ENCODE data around the gene MAFF.

The MAFF gene

DNA sequence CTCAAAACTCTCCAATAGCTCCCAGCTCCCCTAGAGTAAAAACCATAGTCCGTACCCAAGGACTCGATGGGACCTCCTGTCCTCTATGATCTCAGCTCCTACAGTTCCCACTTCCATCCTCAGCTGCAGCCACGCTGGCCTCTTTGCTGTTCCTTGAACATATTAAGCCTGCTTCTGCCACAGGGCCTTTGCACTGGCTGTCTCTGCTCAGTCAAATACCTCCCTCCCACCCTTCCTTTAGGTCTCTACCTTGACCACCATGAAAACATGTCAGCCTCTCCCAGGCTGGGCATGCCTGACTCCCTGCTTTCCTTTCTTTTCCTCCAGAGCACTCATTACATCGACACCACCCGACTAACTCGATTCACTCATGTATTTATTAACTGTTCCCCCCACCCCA is 46.5 kb downstream of the MAFF start:
- no peak overlapping the region for H2AFZ ChIP-seq (ENCODE audit: low read depth, low read length)
- peaks cover 6% of the 10 kb centered on the region; the same call in 1 of the 2 replicates for H3K79me2 ChIP-seq (ENCODE audit: insufficient read depth, low read length)
- H3K9ac ChIP-seq (ENCODE audit: low read depth, low read length), result no peak overlapping the region
- H3K4me3 ChIP-seq (ENCODE audit: low read depth in 1 of 2, low read length in 2 of 2), result no peak overlapping the region
- H3K36me3 ChIP-seq (ENCODE audit: insufficient read depth, low read length), result peaks cover 31% of the 10 kb centered on the region
- H3K9me3 ChIP-seq (ENCODE audit: insufficient read depth, low read length, severe bottlenecking), result no peaks in the 10 kb centered on the region
- H3K4me1 ChIP-seq (ENCODE audit: insufficient read depth, low read length), result no peaks in the 10 kb centered on the region
- no peak overlapping the region for H3K4me2 ChIP-seq (ENCODE audit: insufficient read depth, low read length)
- TF ChIP-seq EZH2 (IDR thresholded peaks at IDR 0.05; ENCODE audit: borderline replicate concordance, low read depth, low read length, severe bottlenecking), result no peak
- TF ChIP-seq, protein P1, sequence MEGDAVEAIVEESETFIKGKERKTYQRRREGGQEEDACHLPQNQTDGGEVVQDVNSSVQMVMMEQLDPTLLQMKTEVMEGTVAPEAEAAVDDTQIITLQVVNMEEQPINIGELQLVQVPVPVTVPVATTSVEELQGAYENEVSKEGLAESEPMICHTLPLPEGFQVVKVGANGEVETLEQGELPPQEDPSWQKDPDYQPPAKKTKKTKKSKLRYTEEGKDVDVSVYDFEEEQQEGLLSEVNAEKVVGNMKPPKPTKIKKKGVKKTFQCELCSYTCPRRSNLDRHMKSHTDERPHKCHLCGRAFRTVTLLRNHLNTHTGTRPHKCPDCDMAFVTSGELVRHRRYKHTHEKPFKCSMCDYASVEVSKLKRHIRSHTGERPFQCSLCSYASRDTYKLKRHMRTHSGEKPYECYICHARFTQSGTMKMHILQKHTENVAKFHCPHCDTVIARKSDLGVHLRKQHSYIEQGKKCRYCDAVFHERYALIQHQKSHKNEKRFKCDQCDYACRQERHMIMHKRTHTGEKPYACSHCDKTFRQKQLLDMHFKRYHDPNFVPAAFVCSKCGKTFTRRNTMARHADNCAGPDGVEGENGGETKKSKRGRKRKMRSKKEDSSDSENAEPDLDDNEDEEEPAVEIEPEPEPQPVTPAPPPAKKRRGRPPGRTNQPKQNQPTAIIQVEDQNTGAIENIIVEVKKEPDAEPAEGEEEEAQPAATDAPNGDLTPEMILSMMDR (IDR thresholded peaks at IDR 0.05; ENCODE audit: borderline replicate concordance, extremely low read depth, low read length, poor library complexity, severe bottlenecking), result no peak
- H4K20me1 ChIP-seq (ENCODE audit: insufficient read depth, low read length), result peaks cover 4% of the 10 kb centered on the region; the same call in 1 of the 2 replicates
- H3K27ac ChIP-seq (ENCODE audit: low read length), result no peak overlapping the region
- H3K27me3 ChIP-seq (ENCODE audit: insufficient read depth, low read length, poor library complexity), result no peaks in the 10 kb centered on the region
- no peak for ATAC-seq (ENCODE audit: insufficient read depth, low read depth)
- DNase-seq, result no peak

DNA sequence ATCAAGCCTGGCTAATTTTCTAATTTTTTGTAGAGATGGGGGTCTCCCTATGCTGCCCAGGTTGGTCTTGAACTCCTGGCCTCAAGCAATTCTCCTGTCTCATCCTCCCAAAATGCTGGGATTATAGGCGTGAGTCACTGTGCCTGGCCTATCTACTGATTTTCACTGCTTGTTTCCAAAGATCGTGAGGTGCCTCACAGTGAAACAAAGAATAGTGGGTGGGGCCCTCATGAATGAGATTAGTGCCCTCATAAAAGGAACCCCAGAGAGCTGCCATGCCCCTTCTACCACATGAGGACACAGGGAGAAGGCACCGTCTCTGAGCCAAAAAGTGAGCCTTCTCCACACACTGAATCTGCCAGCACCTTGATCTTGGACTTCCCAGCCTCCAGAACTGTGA is 47.5 kb downstream of the MAFF start:
- Histone ChIP-seq H3K4me1 (ENCODE audit: insufficient read depth, low read length) (no peaks in the 10 kb centered on the region), H2AFZ (ENCODE audit: low read depth, low read length) (no peak overlapping the region), H3K9me3 (ENCODE audit: insufficient read depth, low read length, severe bottlenecking) (no peaks in the 10 kb centered on the region), H3K4me2 (ENCODE audit: insufficient read depth, low read length) (no peak overlapping the region), H3K27ac (ENCODE audit: low read length) (no peak overlapping the region), H3K27me3 (ENCODE audit: insufficient read depth, low read length, poor library complexity) (no peaks in the 10 kb centered on the region), H4K20me1 (ENCODE audit: insufficient read depth, low read length) (peaks cover 4% of the 10 kb centered on the region; the same call in 1 of the 2 replicates), H3K79me2 (ENCODE audit: insufficient read depth, low read length) (peaks cover 6% of the 10 kb centered on the region; the same call in 1 of the 2 replicates), H3K9ac (ENCODE audit: low read depth, low read length) (no peak overlapping the region), H3K4me3 (ENCODE audit: low read depth in 1 of 2, low read length in 2 of 2) (no peak overlapping the region), H3K36me3 (ENCODE audit: insufficient read depth, low read length) (peaks cover 24% of the 10 kb centered on the region)
- ATAC-seq (ENCODE audit: insufficient read depth, low read depth) (no peak), DNase-seq (no peak)
- no peak for TF ChIP-seq EZH2 (IDR thresholded peaks at IDR 0.05; ENCODE audit: borderline replicate concordance, low read depth, low read length, severe bottlenecking)
- TF ChIP-seq, protein P1 (IDR thresholded peaks at IDR 0.05; ENCODE audit: borderline replicate concordance, extremely low read depth, low read length, poor library complexity, severe bottlenecking), result no peak

DNA sequence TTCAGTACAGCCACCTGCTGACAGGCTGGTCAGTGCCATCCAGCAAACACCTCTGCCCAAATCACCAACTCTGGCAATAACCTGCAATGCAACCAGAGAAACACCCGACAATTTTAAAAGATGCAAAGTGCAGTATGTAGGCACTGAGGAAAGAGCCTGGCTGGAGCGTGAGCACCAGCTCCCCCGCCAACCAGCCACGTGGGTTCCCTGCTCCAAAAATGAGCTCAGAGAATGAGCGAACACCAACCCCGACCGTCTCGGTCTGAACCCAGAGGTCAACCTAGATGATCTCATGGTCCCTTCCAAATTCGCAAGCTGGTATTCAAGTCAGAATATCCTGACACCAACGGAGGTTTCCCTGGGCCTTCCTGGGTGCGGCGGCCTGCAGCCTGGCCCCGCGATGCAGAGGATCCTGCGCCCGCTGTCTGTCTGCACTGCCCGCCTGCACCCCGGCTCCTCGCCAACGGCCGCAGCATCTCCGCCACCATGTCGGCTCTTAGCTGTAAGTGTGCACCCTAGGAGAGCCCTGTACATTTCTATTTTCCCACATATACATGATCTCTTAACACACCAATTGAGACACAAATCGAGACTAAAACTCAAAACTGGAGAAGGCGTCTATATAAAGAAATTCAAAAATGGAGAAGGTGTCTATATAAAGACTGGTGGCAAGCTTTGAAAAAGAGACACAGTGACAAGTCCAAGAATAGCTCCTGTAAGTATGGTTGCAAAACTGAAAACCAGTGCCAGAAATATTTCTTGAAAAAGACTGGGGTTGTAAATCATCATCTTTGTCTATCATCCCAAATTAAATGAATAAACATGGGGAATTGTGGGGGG is 48.2 kb downstream of the MAFF start:
- H3K27ac ChIP-seq (ENCODE audit: low read length), result no peak overlapping the region
- peaks cover 4% of the 10 kb centered on the region; the same call in 1 of the 2 replicates for H4K20me1 ChIP-seq (ENCODE audit: insufficient read depth, low read length)
- no peak for TF ChIP-seq EZH2 (IDR thresholded peaks at IDR 0.05; ENCODE audit: borderline replicate concordance, low read depth, low read length, severe bottlenecking)
- TF ChIP-seq, protein P1 (IDR thresholded peaks at IDR 0.05; ENCODE audit: borderline replicate concordance, extremely low read depth, low read length, poor library complexity, severe bottlenecking), result no peak
- H2AFZ ChIP-seq (ENCODE audit: low read depth, low read length), result no peak overlapping the region
- no peak overlapping the region for H3K9ac ChIP-seq (ENCODE audit: low read depth, low read length)
- H3K79me2 ChIP-seq (ENCODE audit: insufficient read depth, low read length), result peaks cover 6% of the 10 kb centered on the region; the same call in 1 of the 2 replicates
- H3K4me3 ChIP-seq (ENCODE audit: low read depth in 1 of 2, low read length in 2 of 2), result no peak overlapping the region
- H3K36me3 ChIP-seq (ENCODE audit: insufficient read depth, low read length), result peaks cover 19% of the 10 kb centered on the region
- no peak for DNase-seq
- H3K4me1 ChIP-seq (ENCODE audit: insufficient read depth, low read length), result no peaks in the 10 kb centered on the region
- ATAC-seq (ENCODE audit: insufficient read depth, low read depth), result no peak
- no peak overlapping the region for H3K4me2 ChIP-seq (ENCODE audit: insufficient read depth, low read length)
- no peaks in the 10 kb centered on the region for H3K9me3 ChIP-seq (ENCODE audit: insufficient read depth, low read length, severe bottlenecking)
- no peaks in the 10 kb centered on the region for H3K27me3 ChIP-seq (ENCODE audit: insufficient read depth, low read length, poor library complexity)
